ENCODE data around the gene PILRA.
A peak's percentile ranks its signal among the peaks of the same experiment; 100 is the strongest.
"Not testable (repeated sequence)": the region's sequence is repeated elsewhere in the genome, so short reads cannot be mapped to it uniquely, and the experiment has no call there.

Gene PILRA

GRCh38 chr7:100358027-100358856 lies 15.0 kb upstream of the PILRA start, which contains the start of gene PILRB:
Gene PILRB (plus strand): TSS chr7:100358117. CDS start chr7:100358303, 186 bp downstream.
- no peak for DNase-seq (ENCODE audit: low read depth)

GRCh38 chr7:100358857-100359212 lies 14.5 kb upstream of the PILRA start:
- no peak for DNase-seq (ENCODE audit: low read depth)

GRCh38 chr7:100360135-100360854 lies 13.0 kb upstream of the PILRA start:
- no peak for DNase-seq (ENCODE audit: low read depth)

- no peak for DNase-seq (ENCODE audit: low read depth)
These were observed 10.2 kb upstream of the PILRA start for GRCh38 chr7:100363098-100363497.

GRCh38 chr7:100363797-100364196 lies 9.5 kb upstream of the PILRA start:
- not testable (repeated sequence) for DNase-seq (ENCODE audit: low read depth)

GRCh38 chr7:100364480-100364879 lies 8.8 kb upstream of the PILRA start:
- no peak for DNase-seq (ENCODE audit: low read depth)

GRCh38 chr7:100365998-100366367 lies 7.3 kb upstream of the PILRA start:
- DNase-seq (ENCODE audit: low read depth): not testable (repeated sequence)

GRCh38 chr7:100366411-100367250 lies 6.7 kb upstream of the PILRA start:
- no peak for DNase-seq (ENCODE audit: low read depth)

- no peak for DNase-seq (ENCODE audit: low read depth)
These were observed 6.1 kb upstream of the PILRA start for GRCh38 chr7:100367251-100367620.

GRCh38 chr7:100367676-100368613 lies 5.3 kb upstream of the PILRA start:
- DNase-seq (ENCODE audit: low read depth): no peak

- no peak for DNase-seq (ENCODE audit: low read depth)
These were observed 4.2 kb upstream of the PILRA start for GRCh38 chr7:100369105-100369504.

- no peak for DNase-seq (ENCODE audit: low read depth)
These were observed 3.0 kb upstream of the PILRA start for GRCh38 chr7:100370303-100370702.

GRCh38 chr7:100370746-100371145 lies 2.5 kb upstream of the PILRA start:
- no peak for DNase-seq (ENCODE audit: low read depth)

- no peak for DNase-seq (ENCODE audit: low read depth)
These were observed 1.6 kb upstream of the PILRA start for GRCh38 chr7:100371561-100372171.

- peak; percentile 15 for DNase-seq (ENCODE audit: low read depth)
These were observed 1.0 kb upstream of the PILRA start for GRCh38 chr7:100372256-100372655.

GRCh38 chr7:100372694-100373093 lies 593 bp upstream of the PILRA start:
- DNase-seq (ENCODE audit: low read depth): no peak

GRCh38 chr7:100373870-100374598 lies 747 bp downstream of the PILRA start:
- DNase-seq (ENCODE audit: low read depth): not testable (repeated sequence)

GRCh38 chr7:100374601-100375000 lies 1.3 kb downstream of the PILRA start:
- no peak for DNase-seq (ENCODE audit: low read depth)

GRCh38 chr7:100376066-100376465 lies 2.8 kb downstream of the PILRA start:
- DNase-seq (ENCODE audit: low read depth): no peak

GRCh38 chr7:100378114-100378755 lies 4.9 kb downstream of the PILRA start:
- DNase-seq (ENCODE audit: low read depth): no peak

All from non-pigmented ciliary epithelial cell (primary cell).